MM.1S (cell line): ENCODE results near the gene DIP2B.

ENCODE experiments used
- DNase-seq: peaks from one replicate; pipeline ENCODE4 v3.0.0-alpha.2; 2015
- H2AFZ ChIP-seq: fragments of 300-600 bp; sonication (generic); 2 replicates; pipeline ENCODE4 v1.6.0; 2016; ENCODE audit warnings: antibody characterized with exemption, low read length
- H3F3A ChIP-seq: fragments of 300-600 bp; sonication (generic); 2 replicates; pipeline ENCODE4 v1.6.1; 2016; ENCODE audit warnings: mild to moderate bottlenecking, antibody characterized with exemption, low read length, moderate library complexity, mixed read lengths; ENCODE audit not compliant: insufficient read depth
- H3K27ac ChIP-seq: fragments of 300-600 bp; sonication (generic); 2 replicates; pipeline ENCODE4 v1.5.1; 2016; ENCODE audit warnings: mild to moderate bottlenecking, low read length
- H3K27me3 ChIP-seq: fragments of 300-600 bp; sonication (generic); replicated peaks from 2 replicates; pipeline ENCODE4 v1.6.0; 2016; ENCODE audit warnings: low read length; ENCODE audit not compliant: insufficient read depth
- H3K36me3 ChIP-seq: fragments of 300-600 bp; sonication (generic); replicated peaks from 2 replicates; pipeline ENCODE4 v1.6.1; 2016; ENCODE audit warnings: mild to moderate bottlenecking, low read length, mixed read lengths; ENCODE audit not compliant: insufficient read depth
- H3K4me1 ChIP-seq: fragments of 300-600 bp; sonication (generic); 2 replicates; pipeline ENCODE4 v1.6.1; 2016; ENCODE audit warnings: low read length, mixed read lengths
- H3K4me2 ChIP-seq: fragments of 300-600 bp; sonication (generic); 2 replicates; pipeline ENCODE4 v1.6.0; 2016; ENCODE audit warnings: low read depth, low read length
- H3K4me3 ChIP-seq: fragments of 300-600 bp; sonication (generic); 2 replicates; pipeline ENCODE4 v1.5.1; 2016; ENCODE audit warnings: low read length, mixed read lengths
- H3K79me2 ChIP-seq: fragments of 300-600 bp; sonication (generic); 2 replicates; pipeline ENCODE4 v1.6.1; 2016; ENCODE audit warnings: mixed run types, low read length, mixed read lengths
- H3K9ac ChIP-seq: fragments of 300-600 bp; sonication (generic); 2 replicates; pipeline ENCODE4 v1.6.1; 2016; ENCODE audit warnings: low read length, mixed read lengths
- H3K9me2 ChIP-seq: fragments of 300-600 bp; sonication (generic); replicated peaks from 2 replicates; pipeline ENCODE4 v1.6.1; 2016; ENCODE audit warnings: mild to moderate bottlenecking, low read length, mixed read lengths; ENCODE audit not compliant: insufficient read depth
- H3K9me3 ChIP-seq: fragments of 300-600 bp; sonication (generic); replicated peaks from 2 replicates; pipeline ENCODE4 v1.6.1; 2016; ENCODE audit warnings: mild to moderate bottlenecking, low read length, mixed read lengths; ENCODE audit not compliant: insufficient read depth
- H4K20me1 ChIP-seq: fragments of 300-600 bp; sonication (generic); 2 replicates; pipeline ENCODE4 v1.6.1; 2016; ENCODE audit warnings: mild to moderate bottlenecking, low read length, moderate library complexity, mixed read lengths; ENCODE audit not compliant: insufficient read depth
- EZH2 ChIP-seq: fragments of 300-600 bp; sonication (generic); optimal IDR thresholded peaks from 2 replicates; pipeline ENCODE3; 2017; ENCODE audit warnings: low read depth, mild to moderate bottlenecking, antibody characterized with exemption, low read length, mixed read lengths
- EZH2phosphoT487 ChIP-seq: fragments of 300-600 bp; sonication (generic); IDR thresholded peaks from 2 replicates; pipeline ENCODE4 v1.6.1; 2018; ENCODE audit warnings: antibody characterized with exemption, low read length
- TF ChIP-seq, protein P1 (sequence below): fragments of 300-600 bp; sonication (generic); IDR thresholded peaks from 2 replicates; pipeline ENCODE4 v1.5.1; 2016; ENCODE audit warnings: antibody characterized with exemption, low read length, mixed read lengths

The DIP2B gene

DNA sequence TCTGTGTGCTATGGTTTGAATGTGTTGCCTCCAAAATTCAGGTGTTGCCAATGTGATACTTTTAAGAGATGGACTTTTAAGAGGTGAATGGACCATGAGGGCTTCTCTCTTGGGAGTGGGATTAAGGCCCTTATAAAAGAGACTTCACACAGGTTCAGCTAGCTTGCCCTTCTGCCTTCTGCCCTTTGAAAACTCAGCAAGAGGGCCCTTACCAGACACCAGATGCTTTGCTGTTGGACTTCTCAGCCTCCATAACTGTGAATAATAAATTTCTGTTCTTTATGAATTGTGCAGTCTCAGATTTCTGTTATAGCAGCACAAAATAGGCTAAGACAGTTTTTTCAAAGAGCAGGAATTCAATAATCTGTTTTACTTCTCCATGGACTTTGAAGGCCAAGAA lies 86.1 kb downstream of the DIP2B start:
- no peak overlapping the region for H3K9ac ChIP-seq
- no peaks in the 10 kb centered on the region for H3K9me2 ChIP-seq
- no peak overlapping the region for H3K4me3 ChIP-seq
- no peaks in the 10 kb centered on the region for H3K4me1 ChIP-seq
- no peaks in the 10 kb centered on the region for H3K79me2 ChIP-seq
- H4K20me1 ChIP-seq: no peaks in the 10 kb centered on the region
- H3K27me3 ChIP-seq: no peaks in the 10 kb centered on the region
- no peaks in the 10 kb centered on the region for H3K9me3 ChIP-seq
- no peak for DNase-seq
- no peak overlapping the region for H3K4me2 ChIP-seq
- H3F3A ChIP-seq: no peaks in the 10 kb centered on the region
- no peak overlapping the region for H2AFZ ChIP-seq
- no peak overlapping the region for H3K27ac ChIP-seq
- TF ChIP-seq EZH2phosphoT487 (no peak), EZH2 (no peak)
- TF ChIP-seq, protein P1, sequence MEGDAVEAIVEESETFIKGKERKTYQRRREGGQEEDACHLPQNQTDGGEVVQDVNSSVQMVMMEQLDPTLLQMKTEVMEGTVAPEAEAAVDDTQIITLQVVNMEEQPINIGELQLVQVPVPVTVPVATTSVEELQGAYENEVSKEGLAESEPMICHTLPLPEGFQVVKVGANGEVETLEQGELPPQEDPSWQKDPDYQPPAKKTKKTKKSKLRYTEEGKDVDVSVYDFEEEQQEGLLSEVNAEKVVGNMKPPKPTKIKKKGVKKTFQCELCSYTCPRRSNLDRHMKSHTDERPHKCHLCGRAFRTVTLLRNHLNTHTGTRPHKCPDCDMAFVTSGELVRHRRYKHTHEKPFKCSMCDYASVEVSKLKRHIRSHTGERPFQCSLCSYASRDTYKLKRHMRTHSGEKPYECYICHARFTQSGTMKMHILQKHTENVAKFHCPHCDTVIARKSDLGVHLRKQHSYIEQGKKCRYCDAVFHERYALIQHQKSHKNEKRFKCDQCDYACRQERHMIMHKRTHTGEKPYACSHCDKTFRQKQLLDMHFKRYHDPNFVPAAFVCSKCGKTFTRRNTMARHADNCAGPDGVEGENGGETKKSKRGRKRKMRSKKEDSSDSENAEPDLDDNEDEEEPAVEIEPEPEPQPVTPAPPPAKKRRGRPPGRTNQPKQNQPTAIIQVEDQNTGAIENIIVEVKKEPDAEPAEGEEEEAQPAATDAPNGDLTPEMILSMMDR: no peak
- H3K36me3 ChIP-seq: no peaks in the 10 kb centered on the region

DNA sequence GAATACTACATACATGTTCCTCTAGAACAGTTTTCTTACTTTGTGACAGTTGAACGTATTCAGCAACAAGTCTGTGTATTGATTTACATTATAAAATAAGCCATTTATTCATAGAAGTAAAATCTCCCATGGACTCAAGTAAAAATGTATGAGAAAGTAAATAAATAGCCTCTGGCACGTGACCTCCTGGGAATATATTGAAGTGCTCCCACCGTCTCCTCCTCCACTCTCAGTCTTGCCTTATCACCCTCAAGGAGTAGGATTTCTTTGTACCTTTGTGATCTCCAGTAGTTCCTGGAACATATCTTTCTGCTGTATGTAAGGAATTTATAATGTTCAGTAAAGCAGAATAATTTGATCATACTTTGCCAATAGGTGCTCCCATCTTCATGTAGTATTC lies 90.9 kb downstream of the DIP2B start:
- Histone ChIP-seq H3K27ac (no peak overlapping the region), H3K4me1 (peaks cover 5% of the 10 kb centered on the region; the same call in 1 of the 2 replicates), H3K4me3 (no peak overlapping the region), H3K9ac (no peak overlapping the region), H3K9me3 (no peaks in the 10 kb centered on the region), H3K79me2 (no peaks in the 10 kb centered on the region), H3K9me2 (no peaks in the 10 kb centered on the region), H2AFZ (no peak overlapping the region), H3K4me2 (no peak overlapping the region), H3K27me3 (no peaks in the 10 kb centered on the region), H3F3A (0 out of 2 replicates have a peak, but pooled peaks cover 6% of the 10 kb centered on the region), H3K36me3 (no peaks in the 10 kb centered on the region), H4K20me1 (no peaks in the 10 kb centered on the region)
- no peak for DNase-seq
- TF ChIP-seq, protein P1: no peak
- no peak for TF ChIP-seq EZH2phosphoT487
- no peak for TF ChIP-seq EZH2

DNA sequence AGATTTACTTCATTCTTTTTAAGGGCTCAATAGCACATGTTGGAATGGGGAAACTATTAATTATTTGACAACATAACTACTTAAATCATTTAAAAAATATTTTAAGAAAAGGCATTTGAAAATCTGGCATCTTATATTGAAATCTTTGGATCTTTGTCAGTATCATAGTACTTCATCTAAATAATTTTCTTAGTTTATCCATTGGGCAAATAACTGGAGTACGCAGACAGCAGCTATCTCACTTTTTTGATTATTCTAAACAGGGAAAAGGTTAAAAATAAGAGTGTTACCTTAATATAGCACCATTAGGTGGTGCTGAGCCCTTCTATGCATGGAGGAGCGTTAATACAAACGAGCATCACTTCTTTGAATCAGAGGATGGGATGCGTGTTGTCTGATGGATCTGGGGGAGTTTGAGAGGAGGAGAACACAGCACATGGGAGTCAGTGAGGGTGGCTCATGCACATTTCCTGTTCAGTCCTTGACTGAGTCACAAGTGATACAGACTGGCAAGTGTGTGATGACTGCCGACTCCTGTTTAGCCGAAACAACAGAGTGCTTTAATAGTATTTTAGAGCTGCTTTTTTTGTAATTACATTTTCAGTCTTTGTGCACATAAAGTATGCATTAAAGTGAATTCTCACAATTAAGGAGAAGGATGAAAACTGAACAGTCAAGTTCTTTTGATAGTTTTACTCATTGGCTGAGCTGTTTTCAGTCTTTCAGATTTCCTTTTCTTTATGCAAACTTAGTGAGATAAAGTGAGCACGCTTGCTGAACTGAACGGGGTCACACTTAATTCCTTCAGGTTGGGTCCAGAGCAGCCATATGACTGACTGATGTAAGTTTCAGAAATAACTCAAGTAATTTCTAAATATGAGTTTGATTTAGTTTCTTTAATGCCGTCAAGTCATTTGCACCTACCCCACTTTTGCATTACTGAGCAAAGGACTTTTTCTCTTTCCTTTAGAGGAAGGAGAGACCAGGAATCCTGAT lies 92.7 kb downstream of the DIP2B start:
- H3K27me3 ChIP-seq: no peaks in the 10 kb centered on the region
- H3K9ac ChIP-seq: no peak overlapping the region
- H3K36me3 ChIP-seq: no peaks in the 10 kb centered on the region
- peaks cover 3% of the 10 kb centered on the region; the same call in 1 of the 2 replicates for H3K79me2 ChIP-seq
- H3K9me3 ChIP-seq: no peaks in the 10 kb centered on the region
- H3F3A ChIP-seq: 0 out of 2 replicates have a peak, but pooled peaks cover 6% of the 10 kb centered on the region
- peak overlapping the region; percentile 11; the same call in 1 of the 2 replicates for H3K27ac ChIP-seq
- no peaks in the 10 kb centered on the region for H4K20me1 ChIP-seq
- H3K9me2 ChIP-seq: no peaks in the 10 kb centered on the region
- H3K4me2 ChIP-seq: peak overlapping the region; percentile 56
- DNase-seq: peak; percentile 28
- TF ChIP-seq EZH2 (no peak), EZH2phosphoT487 (no peak)
- TF ChIP-seq, protein P1: no peak
- peaks cover 5% of the 10 kb centered on the region; the same call in 1 of the 2 replicates for H3K4me1 ChIP-seq
- peak overlapping the region; percentile 42 for H3K4me3 ChIP-seq
- H2AFZ ChIP-seq: no peak overlapping the region
